ENCODE measurements around the gene LONP1.

Gene LONP1

GRCh38 chr19:5700455-5701092 is 19.4 kb downstream of the LONP1 start:
- Histone ChIP-seq H3K4me1 (peaks cover 31% of the 10 kb centered on the region), H3K27ac (no peak overlapping the region), H3K4me3 (no peak overlapping the region), H4K20me1 (peaks cover 82% of the 10 kb centered on the region), H3K9ac (no peak overlapping the region), H3K9me3 (peaks cover 6% of the 10 kb centered on the region; the same call in 1 of the 2 replicates), H3K27me3 (no peaks in the 10 kb centered on the region), H3K36me3 (peaks cover 89% of the 10 kb centered on the region), H3K4me2 (no peak overlapping the region)
- no peak for TF ChIP-seq Cebpa-rat (IDR thresholded peaks at IDR 0.05)

- H3K4me1 ChIP-seq = peaks cover 31% of the 10 kb centered on the region
- H3K27ac ChIP-seq = peak overlapping the region; percentile 57; the same call in 1 of the 2 replicates
- H3K9ac ChIP-seq = no peak overlapping the region
- H3K9me3 ChIP-seq = peaks cover 6% of the 10 kb centered on the region; the same call in 1 of the 2 replicates
- H3K36me3 ChIP-seq = peaks cover 89% of the 10 kb centered on the region
- H4K20me1 ChIP-seq = peaks cover 82% of the 10 kb centered on the region
- no peak overlapping the region for H3K4me3 ChIP-seq
- no peak for TF ChIP-seq Cebpa-rat (IDR thresholded peaks at IDR 0.05)
- H3K4me2 ChIP-seq = peak overlapping the region; percentile 61
- no peaks in the 10 kb centered on the region for H3K27me3 ChIP-seq
These were observed 21.1 kb downstream of the LONP1 start for GRCh38 chr19:5698635-5699422.

GRCh38 chr19:5697890-5698634 is 21.9 kb downstream of the LONP1 start:
- no peak for TF ChIP-seq Cebpa-rat (IDR thresholded peaks at IDR 0.05)
- Histone ChIP-seq H3K36me3 (peaks cover 89% of the 10 kb centered on the region), H4K20me1 (peaks cover 84% of the 10 kb centered on the region), H3K9ac (no peak overlapping the region), H3K4me2 (peak overlapping the region; percentile 61), H3K9me3 (peaks cover under 1% of the 10 kb centered on the region; the same call in 1 of the 2 replicates), H3K4me1 (peaks cover 31% of the 10 kb centered on the region), H3K27me3 (no peaks in the 10 kb centered on the region), H3K4me3 (no peak overlapping the region), H3K27ac (no peak overlapping the region)

- Histone ChIP-seq H3K9ac (no peak overlapping the region), H3K4me1 (peaks cover 37% of the 10 kb centered on the region), H3K36me3 (peaks cover 94% of the 10 kb centered on the region), H3K4me2 (no peak overlapping the region), H3K4me3 (no peak overlapping the region), H4K20me1 (peaks cover 92% of the 10 kb centered on the region), H3K9me3 (no peaks in the 10 kb centered on the region; the same call in 1 of the 2 replicates), H3K27me3 (no peaks in the 10 kb centered on the region), H3K27ac (no peak overlapping the region)
- no peak for TF ChIP-seq Cebpa-rat (IDR thresholded peaks at IDR 0.05)
These were observed 22.7 kb downstream of the LONP1 start for GRCh38 chr19:5697022-5697889.

GRCh38 chr19:5696196-5697021 is 23.5 kb downstream of the LONP1 start:
- Histone ChIP-seq H3K27ac (no peak overlapping the region), H4K20me1 (peaks cover 100% of the 10 kb centered on the region), H3K36me3 (peaks cover 94% of the 10 kb centered on the region)

GRCh38 chr19:5695649-5696195 is 24.2 kb downstream of the LONP1 start:
- H3K4me2 ChIP-seq = no peak overlapping the region
- H3K4me3 ChIP-seq = no peak overlapping the region
- peaks cover 100% of the 10 kb centered on the region for H4K20me1 ChIP-seq
- peaks cover 88% of the 10 kb centered on the region for H3K36me3 ChIP-seq
- peaks cover 41% of the 10 kb centered on the region for H3K4me1 ChIP-seq
- no peak overlapping the region for H3K27ac ChIP-seq
- H3K27me3 ChIP-seq = no peaks in the 10 kb centered on the region
- no peak for TF ChIP-seq Cebpa-rat (IDR thresholded peaks at IDR 0.05)
- no peaks in the 10 kb centered on the region for H3K9me3 ChIP-seq
- H3K9ac ChIP-seq = no peak overlapping the region

More at GRCh38 chr19:5696196-5697021, 23.5 kb downstream of the LONP1 start:
- H3K27me3 ChIP-seq = no peaks in the 10 kb centered on the region
- no peak overlapping the region for H3K4me2 ChIP-seq
- TF ChIP-seq Cebpa-rat (IDR thresholded peaks at IDR 0.05) = no peak
- peaks cover 44% of the 10 kb centered on the region for H3K4me1 ChIP-seq
- no peak overlapping the region for H3K9ac ChIP-seq
- no peak overlapping the region for H3K4me3 ChIP-seq
- H3K9me3 ChIP-seq = no peaks in the 10 kb centered on the region

GRCh38 chr19:5694956-5695648 is 24.8 kb downstream of the LONP1 start:
- Histone ChIP-seq H3K9me3 (no peaks in the 10 kb centered on the region), H4K20me1 (peaks cover 100% of the 10 kb centered on the region), H3K4me3 (no peak overlapping the region), H3K36me3 (peaks cover 82% of the 10 kb centered on the region), H3K27me3 (no peaks in the 10 kb centered on the region), H3K27ac (no peak overlapping the region), H3K9ac (no peak overlapping the region), H3K4me2 (no peak overlapping the region), H3K4me1 (peaks cover 34% of the 10 kb centered on the region)
- TF ChIP-seq Cebpa-rat (IDR thresholded peaks at IDR 0.05) = no peak

All from BLaER1 (cell line).